Stimulated activated CD4-positive, alpha-beta T cell treated with anti-CD3 and anti-CD28 coated beads, Interleukin-1b, Interleukin-23, amount 100 ng/mL, for 48 hours (primary cell): ENCODE data around the gene CUL9.
"Not testable (repeated sequence)": the region's sequence is repeated elsewhere in the genome, so short reads cannot be mapped to it uniquely, and the experiment has no call there.

Source experiments
- DNase-seq: peaks from one replicate; pipeline ENCODE4 v3.0.0-alpha.2; 2020

Gene CUL9

GRCh38 chr6:43181942-43182860 is at the start of gene CUL9:
Gene CUL9 (plus strand): TSS chr6:43182196. CDS start chr6:43184311, 2,115 bp downstream.
- peak; percentile 82 for DNase-seq

GRCh38 chr6:43138267-43138666 is 43.7 kb upstream of the CUL9 start:
- DNase-seq = no peak

- not testable (repeated sequence) for DNase-seq
These were observed 42.0 kb upstream of the CUL9 start for GRCh38 chr6:43139973-43140372.

GRCh38 chr6:43141644-43142043 is 40.4 kb upstream of the CUL9 start:
- DNase-seq = no peak

- no peak for DNase-seq
These were observed 39.9 kb upstream of the CUL9 start for GRCh38 chr6:43142101-43142500.

GRCh38 chr6:43143235-43144128 is 38.5 kb upstream of the CUL9 start:
- peak; percentile 74 for DNase-seq

GRCh38 chr6:43144879-43145278 is 37.1 kb upstream of the CUL9 start:
- no peak for DNase-seq

- DNase-seq = no peak
These were observed 35.7 kb upstream of the CUL9 start for GRCh38 chr6:43146261-43146660.

GRCh38 chr6:43146709-43147688 is 35.0 kb upstream of the CUL9 start:
- no peak for DNase-seq

GRCh38 chr6:43147691-43148477 is 34.1 kb upstream of the CUL9 start:
- no peak for DNase-seq

GRCh38 chr6:43149265-43149664 is 32.7 kb upstream of the CUL9 start:
- DNase-seq = no peak

- no peak for DNase-seq
These were observed 31.8 kb upstream of the CUL9 start for GRCh38 chr6:43150051-43150751.

- no peak for DNase-seq
These were observed 22.4 kb upstream of the CUL9 start for GRCh38 chr6:43159599-43159998.

GRCh38 chr6:43163899-43164298 is 18.1 kb upstream of the CUL9 start:
- DNase-seq = no peak

- no peak for DNase-seq
These were observed 11.5 kb upstream of the CUL9 start for GRCh38 chr6:43170417-43170930.

- DNase-seq = peak; percentile 99
These were observed 10.9 kb upstream of the CUL9 start, which contains the start of gene SRF for GRCh38 chr6:43170931-43171706. Gene SRF (plus strand): TSS chr6:43171269. CDS start chr6:43171657, 388 bp downstream.

- peak; percentile 18 for DNase-seq
These were observed 10.3 kb upstream of the CUL9 start for GRCh38 chr6:43171707-43172103.

- DNase-seq = peak; percentile 52
These were observed 9.6 kb upstream of the CUL9 start for GRCh38 chr6:43172104-43173007.
